GM12878 (cell line): ENCODE measurements around the gene BSN. TPM values are rescaled to one million over a fixed set of nuclear protein-coding genes. Genes with fewer than 3 reads are reported as not detected.
A peak's percentile ranks its signal among the peaks of the same experiment; 100 is the strongest.

Experiments used
- MAX ChIP-seq: IDR thresholded peaks from 2 replicates; pipeline ENCODE4 v1.6.1; 2012; ENCODE audit warnings: low read depth, low read length, improper control_type of control experiment
- MYC ChIP-seq: IDR thresholded peaks from 2 replicates; pipeline ENCODE4 v1.6.1; 2011; ENCODE audit warnings: mild to moderate bottlenecking, low read length, moderate library complexity, inconsistent platforms; ENCODE audit not compliant: insufficient read depth, insufficient replicate concordance, insufficient read length, severe bottlenecking
- NBN ChIP-seq: fragments of 450-650 bp; IDR thresholded peaks from 2 replicates; pipeline ENCODE4 v1.6.1; 2016
- NKRF ChIP-seq: fragments of 450-650 bp; conservative IDR thresholded peaks from 2 replicates; pipeline ENCODE4 v1.6.1; 2017; ENCODE audit warnings: mild to moderate bottlenecking, moderate library complexity
- NR2C1 ChIP-seq: fragments of 450-650 bp; IDR thresholded peaks from 2 replicates; pipeline ENCODE4 v1.6.1; 2017; ENCODE audit warnings: antibody characterized with exemption, mild to moderate bottlenecking, moderate library complexity
- NRF1 ChIP-seq: conservative IDR thresholded peaks from 2 replicates; pipeline ENCODE4 v1.6.1; 2011; ENCODE audit warnings: mild to moderate bottlenecking, low read depth, low read length, improper control_type of control experiment
- RB1 ChIP-seq: fragments of 450-650 bp; formaldehyde crosslinking; IDR thresholded peaks from 2 replicates; pipeline ENCODE4 v1.6.1; 2017; ENCODE audit warnings: mild to moderate bottlenecking, borderline replicate concordance
- SIN3A ChIP-seq: IDR thresholded peaks from 2 replicates; pipeline ENCODE4 v1.6.1; 2012; ENCODE audit warnings: low read depth, low read length, improper control_type of control experiment
- SMAD5 ChIP-seq: IDR thresholded peaks from 2 replicates; pipeline ENCODE4 v1.6.1; 2016; ENCODE audit warnings: antibody characterized with exemption, low read depth
- ZBTB11 ChIP-seq: fragments of 450-650 bp; formaldehyde crosslinking; IDR thresholded peaks from 2 replicates; pipeline ENCODE4 v1.5.0; 2022; ENCODE audit warnings: mild to moderate bottlenecking, missing genetic modification characterization
- polyA plus RNA-seq, 11 experiments: library from polyadenylated mRNA; depleted of rRNA in 4 of 11; unstranded in 6 of 11; stranded (reverse) in 5 of 11; fragments of >200 nt; fragmentation: Nextera tagmentation in 4 of 11; fragmentation: Illumina TruSeq in 1 of 11; extraction: Ambion mirVana in 4 of 11; extraction: Trizol in 1 of 11; gene quantifications; 1 replicate in 1 of 11; 2 replicates in 10 of 11; pipeline versions ENCODE4 v1.2.1 to v1.2.3, GENCODE V29; 2011 to 2016; ENCODE audit warnings: inconsistent platforms in 2 of 11, missing spikeins in 2 of 11, low read depth in 1 of 11
- total RNA-seq, 4 experiments: library from RNA; depleted of rRNA in 3 of 4; stranded (reverse); fragments of >200 nt in 3 of 4; fragmentation: Illumina TruSeq in 1 of 4; extraction: Trizol in 1 of 4; gene quantifications; 2 replicates each; pipeline versions ENCODE4 v1.2.1 to v1.2.3, GENCODE V29; 2013 to 2021

BSN gene
- total and polyA plus RNA-seq, 10 of the 15 experiments (the other 5 are each of a cell fraction or from before 2014, with no cell fraction given): under 0.01 to 0.19 (median 0.05) TPM; not detected in 1

- TF ChIP-seq RB1 (0 out of 2 replicates have a peak, but pooled peaks have one; percentile 49), NKRF (peak; percentile 93; the same call in 1 of the 2 replicates), MYC (peak; percentile 63), SMAD5 (0 out of 2 replicates have a peak, but pooled peaks have one; percentile 24), MAX (peak; percentile 42; the same call in 1 of the 2 replicates), NBN (peak; percentile 95), SIN3A (peak; percentile 76; the same call in 1 of the 2 replicates), ZBTB11 (CRISPR knock-in tag) (peak; percentile 83), NRF1 (peak; percentile 15; the same call in 1 of the 2 replicates), NR2C1 (peak; percentile 33; the same call in 1 of the 2 replicates)
Observed at GRCh38 chr3:49673715-49674496, 119.6 kb downstream of the BSN start, which contains the start of gene APEH (continued).
